ENCODE data around the gene TLK1. TPM values are rescaled to one million over a fixed set of nuclear protein-coding genes. Genes with fewer than 3 reads are reported as not detected.

The TLK1 gene
- total RNA-seq, 2 donors from 2014 or later = 85.4 to 85.8 TPM

- 97 to 100% methylated on average over 2 of the region's 2 CpGs for WGBS, 2 experiments (ENCODE audit: insufficient coverage in 1 of 2, insufficient read length in 1 of 2)
- Histone ChIP-seq H3K4me3 (ENCODE audit: low read length) (no peak overlapping the region), H3K9me3 (ENCODE audit: control insufficient read depth, low read length) (peaks cover 6% of the 10 kb centered on the region), H3K27ac (ENCODE audit: low read depth, low read length) (no peak overlapping the region), H3K27me3 (ENCODE audit: control insufficient read depth, insufficient read depth, low read length, poor library complexity, severe bottlenecking) (no peaks in the 10 kb centered on the region), H3K4me1 (ENCODE audit: control insufficient read depth, insufficient read depth, low read length) (peaks cover 3% of the 10 kb centered on the region), H3K36me3 (ENCODE audit: control insufficient read depth, insufficient read depth, low read length) (no peaks in the 10 kb centered on the region), H3K9ac (ENCODE audit: extremely low read depth, low read length, poor library complexity, severe bottlenecking) (no peak overlapping the region)
- H3K9me3 Mint-ChIP-seq = peaks cover 3% of the 10 kb centered on the region
- DNase-seq = no peak
- TF ChIP-seq, protein P1, sequence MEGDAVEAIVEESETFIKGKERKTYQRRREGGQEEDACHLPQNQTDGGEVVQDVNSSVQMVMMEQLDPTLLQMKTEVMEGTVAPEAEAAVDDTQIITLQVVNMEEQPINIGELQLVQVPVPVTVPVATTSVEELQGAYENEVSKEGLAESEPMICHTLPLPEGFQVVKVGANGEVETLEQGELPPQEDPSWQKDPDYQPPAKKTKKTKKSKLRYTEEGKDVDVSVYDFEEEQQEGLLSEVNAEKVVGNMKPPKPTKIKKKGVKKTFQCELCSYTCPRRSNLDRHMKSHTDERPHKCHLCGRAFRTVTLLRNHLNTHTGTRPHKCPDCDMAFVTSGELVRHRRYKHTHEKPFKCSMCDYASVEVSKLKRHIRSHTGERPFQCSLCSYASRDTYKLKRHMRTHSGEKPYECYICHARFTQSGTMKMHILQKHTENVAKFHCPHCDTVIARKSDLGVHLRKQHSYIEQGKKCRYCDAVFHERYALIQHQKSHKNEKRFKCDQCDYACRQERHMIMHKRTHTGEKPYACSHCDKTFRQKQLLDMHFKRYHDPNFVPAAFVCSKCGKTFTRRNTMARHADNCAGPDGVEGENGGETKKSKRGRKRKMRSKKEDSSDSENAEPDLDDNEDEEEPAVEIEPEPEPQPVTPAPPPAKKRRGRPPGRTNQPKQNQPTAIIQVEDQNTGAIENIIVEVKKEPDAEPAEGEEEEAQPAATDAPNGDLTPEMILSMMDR (conservative IDR thresholded peaks at IDR 0.05) = no peak
- H3K27me3 Mint-ChIP-seq (ENCODE audit: insufficient read depth) = no peaks in the 10 kb centered on the region
- no peak overlapping the region for H3K27ac Mint-ChIP-seq
- H3K36me3 Mint-ChIP-seq (ENCODE audit: low read depth) = no peaks in the 10 kb centered on the region
- no peak overlapping the region for H3K4me3 Mint-ChIP-seq
- H3K4me1 Mint-ChIP-seq = peaks cover 21% of the 10 kb centered on the region
Measured at GRCh38 chr2:171206422-171207115, 45.9 kb upstream of the TLK1 start.

GRCh38 chr2:171205551-171205950 is 44.9 kb upstream of the TLK1 start:
- peaks cover 6% of the 10 kb centered on the region for H3K9me3 ChIP-seq (ENCODE audit: control insufficient read depth, low read length)
- WGBS, 2 experiments (ENCODE audit: insufficient coverage in 1 of 2, insufficient read length in 1 of 2) = 94 to 95% methylated on average over 2 of the region's 2 CpGs
- H3K27ac ChIP-seq (ENCODE audit: low read depth, low read length) = no peak overlapping the region
- DNase-seq = no peak
- no peak overlapping the region for H3K9ac ChIP-seq (ENCODE audit: extremely low read depth, low read length, poor library complexity, severe bottlenecking)
- H3K27me3 ChIP-seq (ENCODE audit: control insufficient read depth, insufficient read depth, low read length, poor library complexity, severe bottlenecking) = no peaks in the 10 kb centered on the region
- Mint-ChIP-seq H3K27me3 (ENCODE audit: insufficient read depth) (no peaks in the 10 kb centered on the region), H3K4me1 (peaks cover 14% of the 10 kb centered on the region), H3K4me3 (no peak overlapping the region), H3K36me3 (ENCODE audit: low read depth) (no peaks in the 10 kb centered on the region), H3K27ac (no peak overlapping the region), H3K9me3 (peaks cover 3% of the 10 kb centered on the region)
- TF ChIP-seq, protein P1 (conservative IDR thresholded peaks at IDR 0.05) = no peak
- no peaks in the 10 kb centered on the region for H3K36me3 ChIP-seq (ENCODE audit: control insufficient read depth, insufficient read depth, low read length)
- peaks cover under 1% of the 10 kb centered on the region for H3K4me1 ChIP-seq (ENCODE audit: control insufficient read depth, insufficient read depth, low read length)
- no peak overlapping the region for H3K4me3 ChIP-seq (ENCODE audit: low read length)

GRCh38 chr2:171201767-171202166 is 41.1 kb upstream of the TLK1 start:
- H3K36me3 ChIP-seq (ENCODE audit: control insufficient read depth, insufficient read depth, low read length) = no peaks in the 10 kb centered on the region
- no peaks in the 10 kb centered on the region for H3K4me1 ChIP-seq (ENCODE audit: control insufficient read depth, insufficient read depth, low read length)
- H3K9me3 ChIP-seq (ENCODE audit: control insufficient read depth, low read length) = peaks cover 2% of the 10 kb centered on the region
- TF ChIP-seq, protein P1 (conservative IDR thresholded peaks at IDR 0.05) = no peak
- Mint-ChIP-seq H3K9me3 (peaks cover 3% of the 10 kb centered on the region), H3K36me3 (ENCODE audit: low read depth) (no peaks in the 10 kb centered on the region), H3K27ac (no peak overlapping the region), H3K4me3 (no peak overlapping the region), H3K27me3 (ENCODE audit: insufficient read depth) (no peaks in the 10 kb centered on the region), H3K4me1 (no peaks in the 10 kb centered on the region)
- H3K27ac ChIP-seq (ENCODE audit: low read depth, low read length) = no peak overlapping the region
- no peak for DNase-seq
- WGBS, 2 experiments (ENCODE audit: insufficient coverage in 1 of 2, insufficient read length in 1 of 2) = 96 to 98% methylated on average over 4 of the region's 4 CpGs
- no peaks in the 10 kb centered on the region for H3K27me3 ChIP-seq (ENCODE audit: control insufficient read depth, insufficient read depth, low read length, poor library complexity, severe bottlenecking)
- H3K4me3 ChIP-seq (ENCODE audit: low read length) = no peak overlapping the region
- no peak overlapping the region for H3K9ac ChIP-seq (ENCODE audit: extremely low read depth, low read length, poor library complexity, severe bottlenecking)

All from endodermal cell (in vitro differentiated cells).